IMR-90 (cell line): ENCODE measurements around the gene MYLK4. TPM values are rescaled to one million over a fixed set of nuclear protein-coding genes. Genes with fewer than 3 reads are reported as not detected.

Experiments used
- ATAC-seq: fragments of 200-7000 bp; cut with Tn5 transposase; 2 replicates; pipeline ENCODE4 v1.9.1; 2020; ENCODE audit warnings: low read depth, mild to moderate bottlenecking, moderate library complexity
- BruUV-seq: library from RNA; stranded (reverse); fragments of 400-500 nt; replicated peaks from 2 replicates; lab custom pipeline; 2021; lab: Mats Ljungman, UMichigan
- CTCF ChIA-PET: fragments of 300-600 bp; formaldehyde crosslinking; extraction: SDS; loops from one replicate; lab custom pipeline; 2021; ENCODE audit warnings: antibody characterized with exemption; lab: Yijun Ruan, JAX
- POLR2A ChIA-PET: fragments of 300-600 bp; sonication (Branson Sonifier 250); formaldehyde crosslinking; loops from one replicate; lab custom pipeline; 2022; ENCODE audit warnings: antibody characterized with exemption; ENCODE audit not compliant: unreplicated experiment; lab: Charles Lee
- DNase-seq: peaks from one replicate; pipeline ENCODE4 v3.0.0; 2013
- H2AFZ ChIP-seq: replicated peaks from 2 replicates; pipeline ENCODE3; 2013; ENCODE audit warnings: low read length, mild to moderate bottlenecking; ENCODE audit not compliant: poor library complexity
- H2AK5ac ChIP-seq: 2 replicates; pipeline ENCODE4 v1.6.1; 2013; ENCODE audit warnings: low read depth, low read length, inconsistent platforms
- H2AK9ac ChIP-seq: replicated peaks from 2 replicates; pipeline ENCODE3; 2013; ENCODE audit warnings: mild to moderate bottlenecking, low read depth, low read length, moderate library complexity; ENCODE audit not compliant: poor library complexity
- H2BK120ac ChIP-seq: 2 replicates; pipeline ENCODE4 v1.6.1; 2013; ENCODE audit warnings: low read depth, low read length, inconsistent platforms
- H2BK15ac ChIP-seq: 3 replicates; pipeline ENCODE4 v1.6.1; 2013; ENCODE audit warnings: low read depth, low read length, inconsistent platforms
- H2BK20ac ChIP-seq: 2 replicates; pipeline ENCODE4 v1.6.1; 2013; ENCODE audit warnings: low read depth, mild to moderate bottlenecking, inconsistent platforms, low read length, moderate library complexity
- H2BK5ac ChIP-seq: 2 replicates; pipeline ENCODE4 v1.6.1; 2013; ENCODE audit warnings: mild to moderate bottlenecking, low read depth, low read length, inconsistent platforms; ENCODE audit not compliant: poor library complexity, severe bottlenecking
- H3K14ac ChIP-seq: replicated peaks from 2 replicates; pipeline ENCODE4 v1.6.1; 2013; ENCODE audit warnings: low read depth, low read length, inconsistent platforms
- H3K18ac ChIP-seq: 2 replicates; pipeline ENCODE4 v1.6.1; 2013; ENCODE audit warnings: low read depth, low read length, control low read depth
- H3K23ac ChIP-seq: 2 replicates; pipeline ENCODE4 v1.6.1; 2013; ENCODE audit warnings: low read depth, low read length, inconsistent platforms
- H3K27ac ChIP-seq: 2 replicates; pipeline ENCODE4 v1.5.1; 2013; ENCODE audit warnings: mild to moderate bottlenecking, control low read depth, low read length; ENCODE audit not compliant: insufficient read depth
- H3K27me3 ChIP-seq: 2 replicates; pipeline ENCODE4 v1.6.1; 2013; ENCODE audit warnings: low read length; ENCODE audit not compliant: control insufficient read depth, insufficient read depth
- H3K36me3 ChIP-seq: 2 replicates; pipeline ENCODE4 v1.6.1; 2013; ENCODE audit warnings: low read length, mixed read lengths; ENCODE audit not compliant: control insufficient read depth, insufficient read depth
- H3K4ac ChIP-seq: 2 replicates; pipeline ENCODE4 v1.6.1; 2013; ENCODE audit warnings: low read depth, low read length, inconsistent platforms
- H3K4me1 ChIP-seq: 2 replicates; pipeline ENCODE4 v1.6.1; 2013; ENCODE audit warnings: low read length, mixed read lengths; ENCODE audit not compliant: control insufficient read depth, insufficient read depth
- H3K4me2 ChIP-seq: 2 replicates; pipeline ENCODE4 v1.6.1; 2013; ENCODE audit warnings: low read depth, mild to moderate bottlenecking, control low read depth, low read length, moderate library complexity
- H3K4me3 ChIP-seq: 2 replicates; pipeline ENCODE4 v1.5.1; 2013; ENCODE audit warnings: low read depth, mild to moderate bottlenecking, control low read depth, low read length, moderate library complexity; ENCODE audit not compliant: insufficient read depth
- H3K56ac ChIP-seq: 2 replicates; pipeline ENCODE4 v1.6.1; 2013; ENCODE audit warnings: low read length, inconsistent platforms; ENCODE audit not compliant: insufficient read depth; ENCODE audit errors: extremely low read depth
- H3K79me1 ChIP-seq, 2 experiments: 2 replicates each; pipeline ENCODE4 v1.6.1; 2013; ENCODE audit warnings: low read length in 2 of 2, inconsistent platforms in 1 of 2, low read depth in 1 of 2
- H3K9ac ChIP-seq: 2 replicates; pipeline ENCODE4 v1.6.1; 2013; ENCODE audit warnings: low read depth, low read length, control low read depth
- H3K9me1 ChIP-seq: 2 replicates; pipeline ENCODE4 v1.6.1; 2013; ENCODE audit warnings: low read length, inconsistent platforms; ENCODE audit not compliant: insufficient read depth
- H3K9me3 ChIP-seq: 2 replicates; pipeline ENCODE4 v1.6.1; 2013; ENCODE audit warnings: low read length; ENCODE audit not compliant: control insufficient read depth, insufficient read depth
- H4K20me1 ChIP-seq: 2 replicates; pipeline ENCODE4 v1.6.1; 2013; ENCODE audit warnings: low read length, inconsistent platforms; ENCODE audit not compliant: insufficient read depth
- H4K5ac ChIP-seq: 2 replicates; pipeline ENCODE4 v1.6.1; 2013; ENCODE audit warnings: mild to moderate bottlenecking, low read depth, low read length, control low read depth
- H4K8ac ChIP-seq, 2 experiments: 2 replicates each; pipeline ENCODE4 v1.6.1; 2013; ENCODE audit warnings: low read depth in 2 of 2, low read length in 2 of 2, control low read depth in 1 of 2, inconsistent platforms in 1 of 2
- H4K91ac ChIP-seq: 2 replicates; pipeline ENCODE4 v1.6.1; 2013; ENCODE audit warnings: low read depth, low read length, inconsistent platforms; ENCODE audit not compliant: insufficient read depth
- BHLHE40 ChIP-seq: fragments of 150-350 bp; IDR thresholded peaks from 2 replicates; pipeline ENCODE4 v1.6.1; 2016; ENCODE audit warnings: mild to moderate bottlenecking, low read depth, low read length
- CEBPB ChIP-seq: IDR thresholded peaks from 2 replicates; pipeline ENCODE4 v1.6.1; 2012; ENCODE audit warnings: low read depth, low read length, improper control_type of control experiment
- CHD1 ChIP-seq: IDR thresholded peaks from 2 replicates; pipeline ENCODE4 v1.6.1; 2012; ENCODE audit warnings: low read depth, low read length, improper control_type of control experiment
- CTCF ChIP-seq: conservative IDR thresholded peaks from 2 replicates; pipeline ENCODE4 v1.5.1; 2012; ENCODE audit warnings: mild to moderate bottlenecking, low read depth, low read length, improper control_type of control experiment
- ELK1 ChIP-seq: fragments of 150-350 bp; IDR thresholded peaks from 2 replicates; pipeline ENCODE4 v1.6.1; 2016; ENCODE audit warnings: low read depth, mild to moderate bottlenecking, low read length, moderate library complexity, borderline replicate concordance
- FOS ChIP-seq: fragments of 150-350 bp; IDR thresholded peaks from 2 replicates; pipeline ENCODE4 v1.6.1; 2016; ENCODE audit warnings: low read depth, low read length
- MAFK ChIP-seq: IDR thresholded peaks from 2 replicates; pipeline ENCODE4 v1.6.1; 2012; ENCODE audit warnings: low read depth, low read length, improper control_type of control experiment
- MAZ ChIP-seq: IDR thresholded peaks from 2 replicates; pipeline ENCODE4 v1.6.1; 2012; ENCODE audit warnings: low read depth, mild to moderate bottlenecking, low read length, improper control_type of control experiment, moderate library complexity, borderline replicate concordance
- MXI1 ChIP-seq: IDR thresholded peaks from 2 replicates; pipeline ENCODE4 v1.6.1; 2012; ENCODE audit warnings: low read depth, mild to moderate bottlenecking, low read length, moderate library complexity, borderline replicate concordance
- NFE2L2 ChIP-seq: fragments of 150-350 bp; IDR thresholded peaks from 2 replicates; pipeline ENCODE4 v1.6.1; 2016; ENCODE audit warnings: low read depth, mild to moderate bottlenecking, low read length
- POLR2A ChIP-seq: IDR thresholded peaks from 2 replicates; pipeline ENCODE4 v1.6.1; 2012; ENCODE audit warnings: mild to moderate bottlenecking, low read depth, low read length
- RAD21 ChIP-seq: IDR thresholded peaks from 2 replicates; pipeline ENCODE4 v1.6.1; 2012; ENCODE audit warnings: low read length, improper control_type of control experiment
- RCOR1 ChIP-seq: IDR thresholded peaks from 2 replicates; pipeline ENCODE4 v1.6.1; 2012; ENCODE audit warnings: mild to moderate bottlenecking, low read length, improper control_type of control experiment; ENCODE audit not compliant: insufficient replicate concordance
- RFX5 ChIP-seq: IDR thresholded peaks from 2 replicates; pipeline ENCODE4 v1.8.0; 2012; ENCODE audit warnings: low read depth, mild to moderate bottlenecking, low read length, moderate library complexity
- SMC3 ChIP-seq: fragments of 150-350 bp; IDR thresholded peaks from 2 replicates; pipeline ENCODE4 v1.6.1; 2016; ENCODE audit warnings: low read depth, mild to moderate bottlenecking, antibody characterized with exemption, low read length, moderate library complexity
- WGBS, 2 experiments: methylation state at CpG; one replicate each; pipeline versions ENCODE4 v1.1.5 to v1.1.7; 2013; ENCODE audit warnings: missing lambda C conversion rate in 2 of 2; ENCODE audit not compliant: insufficient read length in 1 of 2; ENCODE audit errors: extremely low coverage in 2 of 2; 5-methylcytosine and 5-hydroxymethylcytosine counted together
- dilution Hi-C: fragments of 300-500 bp; cut with HindIII; formaldehyde crosslinking; loops from one replicate; pipeline ENCODE4 v1.14.3; 2018; ENCODE audit warnings: low sequenced_read_pairs; ENCODE audit not compliant: unreplicated experiment
- in situ Hi-C: fragments of 300-500 bp; cut with MboI; formaldehyde crosslinking; loops from 3 replicates; pipeline ENCODE4 v1.14.3; 2019; ENCODE audit warnings: low sequenced_read_pairs, inconsistent platforms, mixed read lengths
- intact Hi-C: fragments of 100-400 bp; cut with micrococcal nuclease; formaldehyde crosslinking; loops from 2 replicates; pipeline ENCODE4 v1.10.0; 2022
- polyA plus RNA-seq, 3 experiments: library from polyadenylated mRNA; depleted of rRNA; stranded (reverse); fragments of >200 nt; gene quantifications; 2 replicates each; pipeline ENCODE4 v1.2.3, GENCODE V29; 2012; ENCODE audit warnings: low replicate concordance in 1 of 3
- total RNA-seq: library from RNA; depleted of rRNA; stranded (reverse); fragments of >200 nt; gene quantifications from 2 replicates; pipeline ENCODE4 v1.2.3, GENCODE V29; 2012
- TF ChIP-seq, protein P1 (sequence below): fragments of 150-350 bp; IDR thresholded peaks from 2 replicates; pipeline ENCODE4 v1.6.1; 2017; ENCODE audit warnings: mild to moderate bottlenecking, antibody characterized with exemption, low read length, low read depth

The MYLK4 gene
- total and polyA plus RNA-seq, 2 of the 4 experiments (the other 2 are of a cell fraction): under 0.01 to 0.07 TPM

GRCh38 chr6:2653369-2654032 lies 97.2 kb downstream of the MYLK4 start:
- ChIA-PET CTCF (interaction anchor here (1.7 kb wide), 1 partner anchor 19 kb away, joined by 4 read pairs; no protein-coding TSS in a partner anchor), POLR2A (no interaction called here)
- Histone ChIP-seq H3K27ac (no peak overlapping the region), H3K36me3 (no peaks in the 10 kb centered on the region), H3K4me3 (no peak overlapping the region), H2BK5ac (no peak overlapping the region), H2AK9ac (no peak overlapping the region), H4K5ac (no peak overlapping the region), H3K18ac (no peak overlapping the region), H3K4me2 (no peak overlapping the region), H4K8ac (no peak overlapping the region), H2BK20ac (no peak overlapping the region), H2AK5ac (no peak overlapping the region), H3K4ac (no peak overlapping the region), H4K91ac (no peak overlapping the region), H2AFZ (no peak overlapping the region), H3K56ac (no peak overlapping the region), H3K79me1 (no peaks in the 10 kb centered on the region), H4K20me1 (no peaks in the 10 kb centered on the region), H3K27me3 (no peaks in the 10 kb centered on the region; the same call in 1 of the 2 replicates), H2BK15ac (no peak overlapping the region), H3K23ac (no peak overlapping the region), H3K9ac (no peak overlapping the region), H3K14ac (no peak overlapping the region), H3K4me1 (no peaks in the 10 kb centered on the region), H2BK120ac (no peak overlapping the region), H3K9me3 (peaks cover 1% of the 10 kb centered on the region; the same call in 1 of the 2 replicates), H3K9me1 (no peaks in the 10 kb centered on the region)
- BruUV-seq: no TSS peak
- intact Hi-C loops: no loop called here
- no peak for DNase-seq
- in situ Hi-C loops: no loop called here
- no peak for ATAC-seq
- dilution Hi-C loops: no loop called here
- no CpG with 5 or more reads among the region's 1 CpG for WGBS, 2 experiments
- TF ChIP-seq BHLHE40 (no peak), NFE2L2 (no peak), FOS (no peak), RAD21 (no peak), RFX5 (no peak), CEBPB (no peak), MAZ (no peak), ELK1 (no peak), MAFK (no peak), CHD1 (no peak), MXI1 (no peak), SMC3 (no peak), CTCF (no peak), RCOR1 (no peak), POLR2A (no peak)
- TF ChIP-seq, protein P1, sequence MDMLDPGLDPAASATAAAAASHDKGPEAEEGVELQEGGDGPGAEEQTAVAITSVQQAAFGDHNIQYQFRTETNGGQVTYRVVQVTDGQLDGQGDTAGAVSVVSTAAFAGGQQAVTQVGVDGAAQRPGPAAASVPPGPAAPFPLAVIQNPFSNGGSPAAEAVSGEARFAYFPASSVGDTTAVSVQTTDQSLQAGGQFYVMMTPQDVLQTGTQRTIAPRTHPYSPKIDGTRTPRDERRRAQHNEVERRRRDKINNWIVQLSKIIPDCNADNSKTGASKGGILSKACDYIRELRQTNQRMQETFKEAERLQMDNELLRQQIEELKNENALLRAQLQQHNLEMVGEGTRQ: no peak
